ENCODE measurements around the gene CRISP2.
"Not testable (repeated sequence)": the region's sequence is repeated elsewhere in the genome, so short reads cannot be mapped to it uniquely, and the experiment has no call there.

The CRISP2 gene, protein sequence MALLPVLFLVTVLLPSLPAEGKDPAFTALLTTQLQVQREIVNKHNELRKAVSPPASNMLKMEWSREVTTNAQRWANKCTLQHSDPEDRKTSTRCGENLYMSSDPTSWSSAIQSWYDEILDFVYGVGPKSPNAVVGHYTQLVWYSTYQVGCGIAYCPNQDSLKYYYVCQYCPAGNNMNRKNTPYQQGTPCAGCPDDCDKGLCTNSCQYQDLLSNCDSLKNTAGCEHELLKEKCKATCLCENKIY
- 0 reads per million in 3 experiments for total RNA-seq

DNA sequence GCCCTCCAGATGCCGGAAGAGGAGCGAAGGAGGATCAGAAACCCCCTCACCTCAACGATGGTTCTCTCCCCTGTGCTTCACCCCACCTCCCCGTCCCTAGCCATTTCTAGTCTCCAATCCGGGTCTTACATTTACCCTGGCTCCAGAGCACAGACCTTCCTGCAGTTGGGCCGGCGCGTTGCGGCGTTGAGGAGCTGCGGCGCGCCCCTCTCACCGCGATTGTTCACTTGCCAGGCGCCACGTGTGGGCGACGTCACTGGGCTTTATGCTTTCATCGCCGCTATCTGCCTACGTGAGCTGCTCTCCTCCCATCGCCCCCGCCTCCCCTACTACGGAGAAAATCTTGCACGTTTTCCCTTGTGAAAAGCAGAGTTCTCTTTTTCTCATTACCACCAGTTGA lies at the start of gene CRISP2:
Gene CRISP2 (minus strand): TSS at position 198 of the 400 bp plus-strand sequence. CDS start 4,347 bp downstream, outside the sequence.
- DNase-seq: no peak

DNA sequence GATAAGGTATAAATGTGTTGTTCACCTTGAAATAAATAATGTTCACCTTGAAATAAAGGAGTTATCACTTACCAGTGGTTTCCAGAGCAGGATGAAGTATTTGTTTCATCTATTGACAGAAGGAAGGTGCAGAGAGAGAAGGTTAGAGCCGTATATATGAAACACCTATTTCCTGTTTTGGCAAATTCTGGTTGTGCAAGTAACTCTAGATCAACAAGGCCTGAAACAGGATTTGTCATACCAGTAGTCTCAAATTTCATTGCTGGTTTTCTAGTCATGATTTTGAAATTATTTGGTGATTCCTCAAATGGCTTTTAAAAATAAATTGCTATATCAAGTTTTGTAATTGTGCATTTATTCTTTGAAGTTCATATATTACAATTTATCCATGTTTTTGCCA lies 30.9 kb upstream of the CRISP2 start, which contains the start of gene CRISP3:
Gene CRISP3 (minus strand): TSS at position 130 of the 400 bp plus-strand sequence. CDS start 21 bp downstream, at position 109.
- DNase-seq: no peak

- no peak for DNase-seq
Measured at GRCh38 chr6:49743429-49743828, 30.1 kb upstream of the CRISP2 start.

- DNase-seq: no peak
Measured at GRCh38 chr6:49739423-49739822, 26.1 kb upstream of the CRISP2 start.

GRCh38 chr6:49736017-49736508 lies 22.7 kb upstream of the CRISP2 start:
- DNase-seq: no peak

GRCh38 chr6:49733680-49734079 lies 20.3 kb upstream of the CRISP2 start:
- no peak for DNase-seq

DNA sequence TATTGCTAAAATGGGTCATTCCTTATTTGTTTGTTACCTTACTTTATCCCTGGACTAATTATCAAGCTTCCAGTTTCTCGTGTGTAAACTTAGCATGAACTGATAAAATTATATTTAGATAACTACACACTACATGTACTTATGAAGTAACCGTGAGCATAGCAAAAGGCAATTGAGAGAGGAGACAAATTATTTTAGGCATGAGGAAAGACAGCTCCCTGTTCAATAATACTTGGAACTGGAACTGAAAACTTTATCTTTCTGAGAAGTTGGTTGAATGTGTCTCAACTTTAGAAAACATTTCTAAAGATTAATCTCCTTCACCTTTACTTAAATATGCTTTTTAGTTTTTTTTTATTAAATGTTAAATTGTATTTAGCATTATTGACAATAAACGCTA lies 19.4 kb upstream of the CRISP2 start:
- DNase-seq: no peak

GRCh38 chr6:49730251-49730650 lies 16.9 kb upstream of the CRISP2 start:
- DNase-seq: no peak

DNA sequence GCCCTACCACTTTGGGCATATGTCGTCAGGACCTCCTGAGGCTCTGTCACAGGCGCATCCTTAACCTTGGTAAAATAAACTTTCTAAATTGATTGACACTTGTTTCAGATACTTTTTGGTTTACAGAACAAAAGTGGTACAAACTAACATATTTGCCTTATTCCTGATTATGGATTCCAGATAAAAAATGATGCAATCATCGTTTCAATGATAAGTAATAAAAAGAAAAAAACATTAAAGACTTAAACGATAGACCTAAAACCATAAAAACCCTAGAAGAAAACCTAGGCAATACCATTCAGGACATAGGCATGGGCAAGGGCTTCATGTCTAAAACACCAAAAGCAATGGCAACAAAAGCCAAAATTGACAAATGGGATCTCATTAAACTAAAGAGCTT lies 10.6 kb upstream of the CRISP2 start:
- not testable (repeated sequence) for DNase-seq

GRCh38 chr6:49721297-49721696 lies 8.0 kb upstream of the CRISP2 start:
- no peak for DNase-seq

DNA sequence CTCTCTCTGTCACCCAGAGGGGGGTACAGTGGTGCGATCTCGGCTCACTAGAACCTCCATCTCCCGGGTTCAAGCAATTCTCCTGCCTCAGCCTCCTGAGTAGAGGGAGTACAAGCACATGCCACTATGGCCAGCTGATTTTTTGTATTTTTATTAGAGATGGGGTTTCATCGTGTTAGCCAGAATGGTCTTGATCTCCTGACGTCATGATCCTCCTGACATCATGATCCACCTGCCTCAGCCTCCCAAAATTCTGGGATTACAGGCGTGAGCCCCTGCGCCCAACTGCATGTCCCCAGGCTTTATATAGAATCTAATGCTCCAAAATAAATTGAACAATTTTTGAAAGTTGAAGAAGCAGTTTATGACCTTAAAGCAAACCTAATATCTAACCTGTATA lies 7.0 kb upstream of the CRISP2 start:
- DNase-seq: no peak

DNA sequence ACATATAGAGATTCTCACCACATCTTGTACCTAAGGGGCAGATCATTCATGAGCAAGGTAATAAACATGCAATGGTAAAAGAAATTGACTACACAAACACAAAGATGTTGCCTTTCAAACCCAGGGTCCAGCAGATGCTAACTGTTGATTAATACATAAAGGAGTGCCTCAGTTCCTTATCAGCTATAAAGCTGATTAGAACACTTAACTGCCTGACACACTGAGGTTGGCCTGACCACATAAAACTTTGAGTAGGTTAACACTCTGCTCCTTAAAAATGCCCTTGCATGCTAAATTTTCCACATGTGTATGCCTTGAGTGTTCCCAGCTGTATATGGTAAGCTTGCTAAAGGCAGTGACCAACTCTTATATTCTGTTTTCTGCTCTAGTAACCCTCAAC lies 14.9 kb downstream of the CRISP2 start:
- DNase-seq: no peak

DNA sequence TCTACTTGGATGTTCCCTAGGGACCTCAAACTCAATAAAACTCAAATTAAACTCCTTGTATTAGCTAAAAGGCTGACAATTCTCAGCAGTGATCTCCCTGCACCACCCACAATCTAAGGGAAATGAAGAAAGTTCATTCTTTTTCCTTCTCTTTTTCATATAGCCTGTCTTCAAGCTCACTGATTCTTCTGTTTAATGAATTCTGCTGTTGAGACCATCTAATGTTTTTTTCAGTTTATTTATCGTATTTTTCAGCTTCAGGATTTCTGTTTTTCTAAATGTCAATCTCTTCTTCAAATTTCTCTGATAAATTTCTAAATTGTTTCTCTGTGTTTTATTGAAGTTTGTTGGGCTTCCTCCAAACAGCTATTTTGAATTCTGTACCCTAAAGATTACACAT lies 19.8 kb downstream of the CRISP2 start:
- DNase-seq: no peak

GRCh38 chr6:49692534-49692933 lies 20.8 kb downstream of the CRISP2 start:
- no peak for DNase-seq

- DNase-seq: no peak
Measured at GRCh38 chr6:49676671-49677281, 36.6 kb downstream of the CRISP2 start.

DNA sequence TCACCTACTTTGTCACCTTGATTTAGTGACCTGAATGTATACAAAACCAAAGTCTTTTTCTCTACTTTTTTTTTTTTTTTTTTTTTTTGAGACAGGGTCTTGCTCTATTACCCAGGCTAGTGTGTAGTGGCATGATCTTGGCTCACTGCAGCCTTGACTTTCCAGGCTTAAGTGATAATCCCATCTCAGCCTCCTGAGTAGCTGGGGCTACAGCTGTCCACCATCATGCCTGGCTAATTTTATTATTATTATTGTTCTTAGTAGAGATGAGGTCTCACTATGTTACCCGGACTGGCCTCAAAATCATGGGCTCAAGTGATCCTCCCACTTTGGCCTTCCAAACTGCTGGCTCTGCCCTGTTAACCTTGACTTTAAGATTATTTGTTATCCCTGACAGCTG lies 37.5 kb downstream of the CRISP2 start:
- no peak for DNase-seq

GRCh38 chr6:49668083-49668511 lies 45.2 kb downstream of the CRISP2 start:
- no peak for DNase-seq

GRCh38 chr6:49666930-49667757 lies 46.2 kb downstream of the CRISP2 start:
- no peak for DNase-seq

- no peak for DNase-seq
Measured at GRCh38 chr6:49666480-49666879, 46.9 kb downstream of the CRISP2 start.

- no peak for DNase-seq
Measured at GRCh38 chr6:49664817-49665216, 48.5 kb downstream of the CRISP2 start.

- not testable (repeated sequence) for DNase-seq
Measured at GRCh38 chr6:49664054-49664453, 49.3 kb downstream of the CRISP2 start.

DNA sequence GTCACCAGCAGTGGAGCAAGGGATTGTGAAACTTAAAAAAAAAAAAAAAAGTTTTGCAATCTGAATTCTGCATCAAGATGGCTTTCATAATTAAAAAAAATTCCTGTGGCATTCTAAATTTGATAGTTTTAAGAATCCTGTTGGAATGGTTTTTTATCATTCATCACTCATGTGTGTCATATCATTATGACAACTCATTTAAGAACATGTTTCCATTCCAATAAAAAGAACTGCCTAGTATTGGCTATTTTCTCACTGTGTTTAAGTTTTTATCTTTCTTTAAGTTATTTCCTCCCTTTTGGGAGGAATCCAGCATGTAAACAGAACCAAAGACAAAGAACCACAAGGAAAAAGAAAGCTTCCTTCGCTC lies 50.5 kb downstream of the CRISP2 start:
- no peak for DNase-seq

DNA sequence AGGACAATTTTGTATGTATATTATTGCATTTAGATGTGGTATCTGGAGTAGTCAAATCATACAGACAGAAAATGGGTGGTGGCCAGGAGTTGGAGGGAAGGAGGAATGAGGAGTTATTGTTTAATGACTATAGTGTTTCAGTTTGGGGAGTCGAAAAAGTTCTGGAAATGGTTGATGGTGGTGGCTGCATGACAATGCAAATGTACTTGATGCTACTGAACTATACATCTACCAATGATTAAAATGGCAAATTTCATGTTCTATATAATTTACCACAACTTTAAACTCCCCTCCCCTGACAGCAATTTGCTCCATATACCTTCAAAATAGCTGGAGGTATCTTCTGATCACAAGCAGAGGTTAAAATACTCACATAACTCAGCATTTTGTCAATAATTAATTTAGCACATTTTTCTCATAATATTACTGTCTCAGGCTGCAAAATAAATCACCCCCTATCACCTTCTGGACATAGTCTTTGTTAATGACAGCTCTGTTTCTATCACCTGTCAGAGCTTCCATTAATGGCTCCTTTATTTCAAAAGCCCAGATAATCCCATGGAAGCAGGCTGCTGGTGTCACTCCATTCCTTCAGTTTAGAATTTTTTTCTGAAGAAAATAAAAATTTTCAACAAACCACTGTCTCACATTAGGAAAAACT lies 51.0 kb downstream of the CRISP2 start:
- DNase-seq: no peak
